B cell (primary cell): ENCODE data around the gene PHLDB1.

Source experiments
- CTCF ChIP-seq: fragments of 200-600 bp; IDR thresholded peaks from one replicate; pipeline ENCODE4 v1.8.0; 2022; ENCODE audit warnings: antibody characterized with exemption, mild to moderate bottlenecking
- EZH2 ChIP-seq: IDR thresholded peaks from 2 replicates; pipeline ENCODE4 v1.6.1; 2012; ENCODE audit warnings: borderline replicate concordance, low read depth, mild to moderate bottlenecking, moderate library complexity, low read length; ENCODE audit not compliant: insufficient read depth, poor library complexity, severe bottlenecking

GRCh38 chr11:118657238-118657637 lies 49.8 kb downstream of the PHLDB1 start:
- TF ChIP-seq CTCF (no peak), EZH2 (no peak)
